H1 (cell line): ENCODE measurements around the gene GID4. TPM values are rescaled to one million over a fixed set of nuclear protein-coding genes. Genes with fewer than 3 reads are reported as not detected.

Experiments
- CTCF ChIA-PET: fragments of 300-600 bp; sonication (Branson Sonifier 250); formaldehyde crosslinking; loops from one replicate; lab custom pipeline; 2021; ENCODE audit not compliant: partially characterized antibody; lab: Charles Lee
- POLR2A ChIA-PET: fragments of 300-600 bp; sonication (Branson Sonifier 250); formaldehyde crosslinking; loops from one replicate; lab custom pipeline; 2021; ENCODE audit warnings: inconsistent platforms; ENCODE audit not compliant: partially characterized antibody; lab: Charles Lee
- DNase-seq, 2 experiments: peaks; one replicate each; pipeline versions ENCODE4 v3.0.0 to v3.0.0-alpha.2; 2010 to 2022; ENCODE audit warnings: low spot score in 2 of 2, low read depth in 1 of 2, mixed read lengths in 1 of 2
- FAIRE-seq: peaks from 2 replicates; lab custom pipeline; 2011; peaks lifted over from hg19 to GRCh38; lab: Jason Lieb, UNC
- H2AFZ ChIP-seq: 2 replicates; pipeline ENCODE4 v1.8.1; 2012; ENCODE audit warnings: low read length, inconsistent platforms
- H2AK5ac ChIP-seq: 2 replicates; pipeline ENCODE4 v1.6.1; 2013; ENCODE audit warnings: low read depth, low read length
- H2BK120ac ChIP-seq: replicated peaks from 2 replicates; pipeline ENCODE3; 2013; ENCODE audit warnings: low read depth, low read length, inconsistent platforms
- H2BK12ac ChIP-seq: 2 replicates; pipeline ENCODE4 v1.6.1; 2013; ENCODE audit warnings: low read depth, low read length
- H2BK15ac ChIP-seq: 2 replicates; pipeline ENCODE4 v1.6.1; 2013; ENCODE audit warnings: low read length
- H2BK20ac ChIP-seq: 2 replicates; pipeline ENCODE4 v1.6.1; 2013; ENCODE audit warnings: low read length
- H2BK5ac ChIP-seq: 2 replicates; pipeline ENCODE4 v1.6.1; 2013; ENCODE audit warnings: low read depth, low read length
- H3K14ac ChIP-seq: 2 replicates; pipeline ENCODE4 v1.6.1; 2013; ENCODE audit warnings: inconsistent platforms; ENCODE audit not compliant: insufficient read length
- H3K18ac ChIP-seq: 2 replicates; pipeline ENCODE4 v1.6.1; 2013; ENCODE audit warnings: low read length; ENCODE audit errors: extremely low read depth
- H3K23ac ChIP-seq: 2 replicates; pipeline ENCODE4 v1.6.1; 2013; ENCODE audit warnings: inconsistent platforms; ENCODE audit not compliant: insufficient read length
- H3K23me2 ChIP-seq: 2 replicates; pipeline ENCODE4 v1.6.1; 2013; ENCODE audit warnings: low read depth, low read length
- H3K27ac ChIP-seq: 2 replicates; pipeline ENCODE4 v1.6.1; 2011; ENCODE audit warnings: low read depth, low read length, inconsistent platforms
- H3K27me3 ChIP-seq, 4 experiments: replicated peaks in 1 of 4; 1 replicate in 1 of 4; 2 replicates in 3 of 4; pipeline versions ENCODE4 v1.6.1 to v1.8.1; 2011 to 2013; ENCODE audit warnings: low read length in 3 of 4, mild to moderate bottlenecking in 3 of 4, inconsistent platforms in 2 of 4, mixed read lengths in 2 of 4, moderate library complexity in 1 of 4; ENCODE audit not compliant: control insufficient read depth in 3 of 4, insufficient read depth in 3 of 4; ENCODE audit errors: extremely low read depth in 1 of 4
- H3K36me3 ChIP-seq, 4 experiments: 2 replicates each; pipeline versions ENCODE4 v1.6.1 to v1.8.1; 2011 to 2013; ENCODE audit warnings: mild to moderate bottlenecking in 4 of 4, low read length in 3 of 4, moderate library complexity in 2 of 4, control low read depth in 1 of 4, inconsistent platforms in 1 of 4; ENCODE audit not compliant: insufficient read depth in 4 of 4, control insufficient read depth in 2 of 4
- H3K4ac ChIP-seq: replicated peaks from 2 replicates; pipeline ENCODE3; 2013; ENCODE audit warnings: low read length, low read depth, mixed read lengths, inconsistent platforms; ENCODE audit not compliant: insufficient read length
- H3K4me1 ChIP-seq, 4 experiments: replicated peaks in 1 of 4; 1 replicate in 1 of 4; 2 replicates in 3 of 4; pipeline versions ENCODE4 v1.6.1 to v1.8.1; 2011 to 2013; ENCODE audit warnings: low read length in 3 of 4, inconsistent platforms in 2 of 4, mixed read lengths in 1 of 4; ENCODE audit not compliant: insufficient read depth in 4 of 4, control insufficient read depth in 3 of 4
- H3K4me2 ChIP-seq, 2 experiments: 2 replicates each; pipeline versions ENCODE4 v1.6.1 to v1.8.1; 2011 to 2013; ENCODE audit warnings: low read depth in 2 of 2, low read length in 2 of 2, control low read depth in 1 of 2, inconsistent platforms in 1 of 2, mild to moderate bottlenecking in 1 of 2; ENCODE audit not compliant: insufficient read depth in 1 of 2
- H3K4me3 ChIP-seq, 4 experiments: fragments of 200-600, 300-600 bp in 1 of 4; sonication (generic), shearing (Covaris generic), sonication (Bioruptor Twin) in 1 of 4; 2 replicates each; pipeline versions ENCODE4 v1.5.1 to v1.8.1; 2011 to 2016; ENCODE audit warnings: low read length in 4 of 4, low read depth in 3 of 4, control low read depth in 2 of 4, inconsistent platforms in 2 of 4, mild to moderate bottlenecking in 2 of 4, mixed read lengths in 1 of 4, moderate library complexity in 1 of 4; ENCODE audit not compliant: insufficient read depth in 2 of 4; ENCODE audit errors: extremely low read depth in 1 of 4
- H3K56ac ChIP-seq: replicated peaks from 2 replicates; pipeline ENCODE3; 2013; ENCODE audit warnings: low read depth, mild to moderate bottlenecking, mixed read lengths, low read length, inconsistent platforms; ENCODE audit not compliant: insufficient read length
- H3K79me1 ChIP-seq: 2 replicates; pipeline ENCODE4 v1.6.1; 2013; ENCODE audit warnings: low read depth, low read length, control low read depth
- H3K79me2 ChIP-seq, 2 experiments: 2 replicates each; pipeline versions ENCODE4 v1.6.1 to v1.8.1; 2012 to 2013; ENCODE audit warnings: low read length in 2 of 2, mild to moderate bottlenecking in 2 of 2, inconsistent platforms in 1 of 2; ENCODE audit not compliant: insufficient read depth in 2 of 2, control insufficient read depth in 1 of 2
- H3K9ac ChIP-seq, 4 experiments: replicated peaks in 1 of 4; 1 replicate in 1 of 4; 2 replicates in 3 of 4; pipeline versions ENCODE4 v1.6.1 to v1.8.1; 2011 to 2013; ENCODE audit warnings: low read depth in 3 of 4, low read length in 3 of 4, control low read depth in 2 of 4, mild to moderate bottlenecking in 2 of 4, moderate library complexity in 2 of 4, inconsistent platforms in 1 of 4; ENCODE audit errors: extremely low read depth in 1 of 4
- H3K9me3 ChIP-seq, 2 experiments: 2 replicates each; pipeline versions ENCODE4 v1.6.1 to v1.8.1; 2012 to 2013; ENCODE audit warnings: mild to moderate bottlenecking in 2 of 2, moderate library complexity in 2 of 2, control low read depth in 1 of 2, inconsistent platforms in 1 of 2, low read depth in 1 of 2, low read length in 1 of 2, mixed read lengths in 1 of 2; ENCODE audit not compliant: insufficient read depth in 2 of 2
- H4K20me1 ChIP-seq, 2 experiments: replicated peaks in 1 of 2; 2 replicates each; pipeline versions ENCODE3 to v1.8.1; 2011 to 2013; ENCODE audit warnings: inconsistent platforms in 2 of 2, low read length in 2 of 2, mild to moderate bottlenecking in 1 of 2; ENCODE audit not compliant: insufficient read depth in 2 of 2, control insufficient read depth in 1 of 2
- H4K5ac ChIP-seq: 2 replicates; pipeline ENCODE4 v1.6.1; 2013; ENCODE audit warnings: low read length, low read depth, mixed read lengths, inconsistent platforms; ENCODE audit not compliant: insufficient read length
- H4K8ac ChIP-seq: 2 replicates; pipeline ENCODE4 v1.8.0; 2013; ENCODE audit warnings: mild to moderate bottlenecking, moderate library complexity, low read length, inconsistent platforms; ENCODE audit not compliant: insufficient read depth; ENCODE audit errors: extremely low read depth
- H4K91ac ChIP-seq: replicated peaks from 2 replicates; pipeline ENCODE3; 2013; ENCODE audit warnings: low read length, mixed read lengths, inconsistent platforms; ENCODE audit not compliant: insufficient read length
- WGBS, 2 experiments: shearing (Covaris generic) in 1 of 2; methylation state at CpG; one replicate each; pipeline versions ENCODE4 v1.1.6 to v1.1.7; 2013 to 2015; ENCODE audit warnings: low lambda C conversion rate in 2 of 2, mixed read lengths in 2 of 2, inconsistent platforms in 1 of 2, low coverage in 1 of 2, missing lambda C conversion rate in 1 of 2; ENCODE audit not compliant: insufficient replicate concordance in 2 of 2, insufficient coverage in 1 of 2, insufficient read length in 1 of 2; ENCODE audit errors: extremely low coverage in 1 of 2, missing lambda C conversion rate in 1 of 2; 5-methylcytosine and 5-hydroxymethylcytosine counted together
- polyA plus RNA-seq, 7 experiments: library from polyadenylated mRNA; depleted of rRNA in 3 of 7; stranded (reverse) in 5 of 7; unstranded in 2 of 7; fragments of >200 nt in 5 of 7; fragments of 200-250 nt in 2 of 7; gene quantifications; 1 replicate in 5 of 7; 2 replicates in 1 of 7; 4 replicates in 1 of 7; pipeline versions ENCODE4 v1.2.1 to v1.2.3, GENCODE V29; 2011 to 2013; ENCODE audit warnings: missing spikeins in 2 of 7, mixed read lengths in 2 of 7
- total RNA-seq: library from RNA; stranded (reverse); fragmentation: NEBNext Ultra II Directional; extraction: Animal tissue kit (Norgen Biotek cat#: 25700); gene quantifications from 2 replicates; pipeline ENCODE4 v1.2.1, GENCODE V29; 2021

GID4 gene
- total and polyA plus RNA-seq, 2 of the 8 experiments (the other 6 are each of a cell fraction or from before 2014, with no cell fraction given), result 5.6 to 15.0 TPM

DNA sequence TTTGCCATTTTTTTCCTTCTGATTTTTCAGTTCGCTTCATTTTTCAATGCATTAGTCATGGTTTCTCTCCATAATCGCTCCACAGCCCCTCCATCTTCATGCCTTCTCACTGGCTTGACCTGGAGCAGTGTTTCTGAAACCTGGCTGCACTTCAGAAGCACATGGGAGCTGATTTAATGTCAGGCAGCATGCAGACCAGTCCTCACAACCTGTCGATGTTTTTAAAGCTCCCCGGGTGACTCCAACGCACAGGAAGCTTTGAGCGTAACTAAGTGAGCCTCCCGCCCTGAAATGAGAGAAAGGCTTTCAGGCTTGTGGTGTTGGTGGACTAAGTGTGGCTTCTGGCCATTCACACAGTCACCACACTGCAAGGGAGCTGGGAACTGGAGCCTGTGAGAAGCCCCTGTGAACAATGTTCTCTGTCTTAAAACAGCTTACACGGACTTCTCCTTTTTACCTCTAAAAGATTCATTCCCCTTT is 31.7 kb downstream of the GID4 start:
- H3K9me3 ChIP-seq, result no peaks in the 10 kb centered on the region
- no peak overlapping the region for H2BK15ac ChIP-seq
- peaks cover 0 to 4% (median 0%) of the 10 kb centered on the region in 4 experiments; a peak in 1 of 7 replicates for H3K4me1 ChIP-seq
- no peak overlapping the region for H4K91ac ChIP-seq
- no peak overlapping the region for H3K23ac ChIP-seq
- CTCF ChIA-PET, result interaction anchor here (1.1 to 1.3 kb wide), 2 partner anchors 35 to 259 kb away, joined by 3 read pairs; no protein-coding TSS in a partner anchor
- H2BK12ac ChIP-seq, result no peak overlapping the region
- no peaks in the 10 kb centered on the region for H3K79me1 ChIP-seq
- no peak overlapping the region for H4K5ac ChIP-seq
- WGBS, 2 experiments, result 75% methylated on average over 8 of the region's 8 CpGs; no CpG with 5 or more reads in 1 of the 2 experiments
- no peak for DNase-seq
- peaks cover 0 to under 1% (median 0%) of the 10 kb centered on the region in 4 experiments; a peak in 1 of 8 replicates for H3K36me3 ChIP-seq
- no peak for FAIRE-seq
- no peak overlapping the region for H2AK5ac ChIP-seq
- H3K4ac ChIP-seq, result no peak overlapping the region
- H2BK120ac ChIP-seq, result peak overlapping the region; percentile 55
- H3K4me3 ChIP-seq, result no peak overlapping the region
- no peak overlapping the region for H3K27ac ChIP-seq
- H3K27me3 ChIP-seq, result no peaks in the 10 kb centered on the region
- H3K23me2 ChIP-seq, result no peaks in the 10 kb centered on the region; the same call in 1 of the 2 replicates
- no peak overlapping the region for H3K56ac ChIP-seq
- H2AFZ ChIP-seq, result peak overlapping the region; percentile 27; the same call in 1 of the 2 replicates
- no peak overlapping the region for H3K18ac ChIP-seq
- H3K14ac ChIP-seq, result no peak overlapping the region
- H2BK5ac ChIP-seq, result no peak overlapping the region
- no peaks in the 10 kb centered on the region for H3K79me2 ChIP-seq
- no peaks in the 10 kb centered on the region for H4K20me1 ChIP-seq
- no peak overlapping the region for H3K4me2 ChIP-seq
- H3K9ac ChIP-seq, result no peak overlapping the region
- H4K8ac ChIP-seq, result no peak overlapping the region
- POLR2A ChIA-PET, result interaction anchor here (0.7 to 2.0 kb wide), 3 partner anchors 9 to 50 kb away, joined by 3 to 6 read pairs (median 4); no protein-coding TSS in a partner anchor
- H2BK20ac ChIP-seq, result 0 out of 2 replicates have a peak overlapping the region, but pooled peaks have one; percentile 6
